ENCODE data around the gene PDLIM7.

Gene PDLIM7

DNA sequence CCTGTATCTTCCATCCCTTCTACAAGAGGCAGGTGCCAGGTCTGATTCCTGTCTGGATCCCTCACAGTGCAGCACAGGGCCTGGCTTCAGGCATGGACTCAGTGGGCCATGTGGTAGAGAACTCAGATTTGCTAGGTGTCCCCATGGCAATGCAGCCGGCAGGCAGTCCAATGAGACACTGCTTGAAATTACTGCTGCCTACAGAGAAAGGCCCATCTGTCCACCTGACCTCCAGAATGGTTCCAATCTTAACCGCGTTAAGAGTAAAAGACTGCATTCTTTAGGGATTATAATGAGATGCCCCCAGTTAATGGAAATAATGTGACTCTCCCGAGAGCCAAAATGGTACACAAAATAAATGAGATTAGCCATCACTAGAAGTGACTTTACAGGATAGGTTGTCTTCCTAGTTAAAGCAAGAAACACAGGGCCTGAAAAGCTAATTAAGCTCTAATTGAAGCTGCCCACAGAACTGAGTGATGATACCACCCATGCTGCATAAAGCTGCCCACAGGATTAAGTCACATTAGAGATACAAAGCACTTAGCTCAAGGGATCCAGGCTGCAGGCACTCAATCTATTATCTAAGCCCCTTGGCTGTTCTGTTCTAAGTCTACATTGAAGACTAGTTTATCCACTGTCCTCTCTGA lies 45.5 kb upstream of the PDLIM7 start:
- no peak overlapping the region for H3K9ac ChIP-seq (ENCODE audit: low read length)
- H2AFZ ChIP-seq (ENCODE audit: low read length): no peak overlapping the region
- no peaks in the 10 kb centered on the region for H3K4me1 ChIP-seq (ENCODE audit: insufficient read depth, low read length, severe bottlenecking)
- H3K4me2 ChIP-seq (ENCODE audit: low read length): no peak overlapping the region
- no peak overlapping the region for H3K27ac ChIP-seq (ENCODE audit: low read depth, low read length, poor library complexity, severe bottlenecking)
- TF ChIP-seq CTCF (IDR thresholded peaks at IDR 0.05; ENCODE audit: low read length) (no peak), EZH2 (IDR thresholded peaks at IDR 0.05; ENCODE audit: borderline replicate concordance, low read length) (no peak)
- H4K20me1 ChIP-seq (ENCODE audit: insufficient read depth, low read length): no peaks in the 10 kb centered on the region
- H3K9me3 ChIP-seq (ENCODE audit: low read length): no peaks in the 10 kb centered on the region
- no peak overlapping the region for H3K4me3 ChIP-seq (ENCODE audit: low read depth, low read length, poor library complexity, severe bottlenecking)
- H3K27me3 ChIP-seq (ENCODE audit: insufficient read depth, low read length): no peaks in the 10 kb centered on the region
- H3K36me3 ChIP-seq (ENCODE audit: insufficient read depth, low read length): peaks cover 50% of the 10 kb centered on the region
- no peaks in the 10 kb centered on the region for H3K9me2 ChIP-seq (ENCODE audit: low read depth, low read length)
- peaks cover 43% of the 10 kb centered on the region for H3K79me2 ChIP-seq (ENCODE audit: insufficient read depth, low read length)
- H3F3A ChIP-seq (ENCODE audit: insufficient read depth, low read length): no peaks in the 10 kb centered on the region

DNA sequence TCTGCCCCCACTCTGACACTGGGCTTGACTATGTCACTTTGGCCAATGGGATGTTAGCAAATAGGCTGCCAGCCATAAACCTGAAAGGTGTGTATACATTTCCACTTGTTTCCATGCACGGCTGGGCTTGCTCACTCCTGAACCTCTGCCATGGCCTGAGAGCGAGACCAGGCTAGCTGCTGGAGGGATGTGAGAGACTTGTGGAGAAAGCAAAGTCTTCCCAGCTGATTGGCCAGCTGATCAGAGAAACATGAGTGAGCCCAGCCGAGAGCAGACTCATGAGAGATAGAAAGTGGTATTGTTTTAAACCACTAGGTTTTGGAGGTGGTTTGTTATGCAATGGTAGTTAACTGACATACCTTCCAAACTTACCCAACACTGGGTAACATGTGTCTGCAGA lies 43.0 kb upstream of the PDLIM7 start:
- H3K9ac ChIP-seq (ENCODE audit: low read length): no peak overlapping the region
- H3K4me2 ChIP-seq (ENCODE audit: low read length): no peak overlapping the region
- H3K79me2 ChIP-seq (ENCODE audit: insufficient read depth, low read length): peaks cover 34% of the 10 kb centered on the region
- H3K27me3 ChIP-seq (ENCODE audit: insufficient read depth, low read length): no peaks in the 10 kb centered on the region
- H3F3A ChIP-seq (ENCODE audit: insufficient read depth, low read length): no peaks in the 10 kb centered on the region
- H3K4me1 ChIP-seq (ENCODE audit: insufficient read depth, low read length, severe bottlenecking): no peaks in the 10 kb centered on the region
- no peaks in the 10 kb centered on the region for H3K9me2 ChIP-seq (ENCODE audit: low read depth, low read length)
- TF ChIP-seq EZH2 (IDR thresholded peaks at IDR 0.05; ENCODE audit: borderline replicate concordance, low read length) (no peak), CTCF (IDR thresholded peaks at IDR 0.05; ENCODE audit: low read length) (no peak)
- no peak overlapping the region for H2AFZ ChIP-seq (ENCODE audit: low read length)
- peaks cover 65% of the 10 kb centered on the region for H3K36me3 ChIP-seq (ENCODE audit: insufficient read depth, low read length)
- no peak overlapping the region for H3K27ac ChIP-seq (ENCODE audit: low read depth, low read length, poor library complexity, severe bottlenecking)
- H4K20me1 ChIP-seq (ENCODE audit: insufficient read depth, low read length): no peaks in the 10 kb centered on the region
- no peaks in the 10 kb centered on the region for H3K9me3 ChIP-seq (ENCODE audit: low read length)
- H3K4me3 ChIP-seq (ENCODE audit: low read depth, low read length, poor library complexity, severe bottlenecking): no peak overlapping the region

DNA sequence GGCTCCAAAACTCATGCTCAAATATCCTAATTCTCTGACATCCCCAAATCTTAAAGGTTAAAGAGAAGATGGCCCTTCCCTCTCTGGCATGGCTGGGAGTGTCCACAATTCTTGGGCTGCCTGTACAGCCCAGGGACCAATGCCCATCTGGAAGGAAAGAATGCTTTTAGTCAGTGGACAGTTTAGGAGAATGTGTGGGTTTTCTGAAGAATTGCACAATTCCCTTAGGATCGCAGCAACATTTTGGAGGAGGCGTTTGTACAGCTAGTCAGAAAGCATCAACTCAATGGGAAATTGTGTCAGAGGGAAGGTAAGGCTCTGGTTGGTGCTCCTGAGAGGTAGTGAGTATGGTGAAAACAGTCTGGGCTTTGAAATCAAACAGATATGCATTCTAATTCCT lies 42.0 kb upstream of the PDLIM7 start:
- no peaks in the 10 kb centered on the region for H3K27me3 ChIP-seq (ENCODE audit: insufficient read depth, low read length)
- no peaks in the 10 kb centered on the region for H3F3A ChIP-seq (ENCODE audit: insufficient read depth, low read length)
- H3K9ac ChIP-seq (ENCODE audit: low read length): no peak overlapping the region
- H3K79me2 ChIP-seq (ENCODE audit: insufficient read depth, low read length): peaks cover 30% of the 10 kb centered on the region
- H2AFZ ChIP-seq (ENCODE audit: low read length): no peak overlapping the region
- H3K9me2 ChIP-seq (ENCODE audit: low read depth, low read length): no peaks in the 10 kb centered on the region
- H4K20me1 ChIP-seq (ENCODE audit: insufficient read depth, low read length): no peaks in the 10 kb centered on the region
- no peak overlapping the region for H3K4me2 ChIP-seq (ENCODE audit: low read length)
- H3K9me3 ChIP-seq (ENCODE audit: low read length): no peaks in the 10 kb centered on the region
- H3K4me1 ChIP-seq (ENCODE audit: insufficient read depth, low read length, severe bottlenecking): no peaks in the 10 kb centered on the region
- H3K4me3 ChIP-seq (ENCODE audit: low read depth, low read length, poor library complexity, severe bottlenecking): no peak overlapping the region
- TF ChIP-seq EZH2 (IDR thresholded peaks at IDR 0.05; ENCODE audit: borderline replicate concordance, low read length) (no peak), CTCF (IDR thresholded peaks at IDR 0.05; ENCODE audit: low read length) (no peak)
- no peak overlapping the region for H3K27ac ChIP-seq (ENCODE audit: low read depth, low read length, poor library complexity, severe bottlenecking)
- H3K36me3 ChIP-seq (ENCODE audit: insufficient read depth, low read length): peaks cover 75% of the 10 kb centered on the region

Measured in OCI-LY1 (cell line).